Chondrocyte (in vitro differentiated cells): ENCODE results near the gene CHST3. TPM values are rescaled to one million over a fixed set of nuclear protein-coding genes. Genes with fewer than 3 reads are reported as not detected.

Source experiments
- DNase-seq: peaks from one replicate; pipeline ENCODE4 v3.0.0; 2021; ENCODE audit warnings: mixed read lengths, low spot score
- H3K27ac Mint-ChIP-seq: one replicate; pipeline ENCODE4 v1.8.0; 2021; ENCODE audit warnings: mild to moderate bottlenecking, moderate library complexity, mixed read lengths; ENCODE audit not compliant: unreplicated experiment
- H3K27me3 Mint-ChIP-seq: 2 replicates; pipeline ENCODE4 v1.8.0; 2021; ENCODE audit warnings: low read depth, mixed read lengths
- H3K36me3 Mint-ChIP-seq: 2 replicates; pipeline ENCODE4 v1.8.0; 2021; ENCODE audit warnings: low read depth, mixed read lengths
- H3K4me1 Mint-ChIP-seq: 2 replicates; pipeline ENCODE4 v1.8.0; 2021; ENCODE audit warnings: low read depth, mild to moderate bottlenecking, mixed read lengths
- H3K4me3 Mint-ChIP-seq: one replicate; pipeline ENCODE4 v1.8.0; 2021; ENCODE audit warnings: mild to moderate bottlenecking, moderate library complexity, mixed read lengths; ENCODE audit not compliant: unreplicated experiment
- H3K9me3 Mint-ChIP-seq: 2 replicates; pipeline ENCODE4 v1.8.0; 2021; ENCODE audit warnings: low read depth, mixed read lengths
- total RNA-seq: library from RNA; stranded (reverse); gene quantifications from 3 replicates; pipeline ENCODE4 v1.2.1, GENCODE V29; 2021
- TF ChIP-seq, protein P1 (sequence below): fragments of 200-600 bp; sonication (generic); IDR thresholded peaks from 2 replicates; pipeline ENCODE4 v1.5.0; 2021; ENCODE audit warnings: antibody characterized with exemption, mild to moderate bottlenecking, moderate library complexity

CHST3 gene
- total RNA-seq, 1 donor from 2014 or later: 63.2 TPM

DNA sequence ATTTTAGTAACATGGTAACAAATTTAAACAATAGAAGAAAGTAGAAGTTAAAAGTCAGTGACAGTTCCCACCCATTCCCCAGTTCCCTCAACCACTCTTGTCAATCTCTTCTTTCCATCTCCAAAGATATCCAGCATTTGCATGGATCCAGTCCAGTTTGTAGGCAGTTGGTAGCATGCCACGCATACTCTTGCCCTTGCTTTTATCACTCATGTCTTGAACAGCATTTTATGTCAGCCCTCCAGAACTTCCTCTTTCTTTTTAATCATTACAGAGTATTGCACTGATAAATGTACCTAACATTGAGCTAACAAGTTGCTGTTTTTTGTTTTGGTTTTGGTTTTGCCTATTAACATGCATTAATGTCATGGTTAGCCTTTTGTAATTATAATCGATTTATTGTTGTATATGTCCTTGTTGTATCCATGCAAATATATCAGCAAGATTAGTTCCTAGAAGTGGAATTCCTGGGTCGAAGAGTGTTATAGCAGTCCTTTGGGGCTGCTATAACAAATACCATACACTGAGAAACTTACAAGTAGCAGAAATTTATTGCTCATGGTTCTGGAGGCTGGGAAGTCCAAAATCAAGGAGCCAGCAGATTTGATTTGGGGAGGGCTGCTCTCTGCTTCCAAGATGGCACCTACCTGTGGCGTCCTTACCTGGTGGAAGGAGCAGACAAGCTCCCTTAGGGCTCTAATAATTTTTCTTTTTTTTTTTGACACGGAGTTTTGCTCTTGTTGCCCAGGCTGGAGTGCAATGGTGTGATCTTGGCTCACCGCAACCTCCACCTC lies 25.7 kb downstream of the CHST3 start:
- Mint-ChIP-seq H3K27ac (peak overlapping the region; percentile 38), H3K27me3 (no peaks in the 10 kb centered on the region), H3K4me3 (no peak overlapping the region), H3K4me1 (peaks cover 57% of the 10 kb centered on the region), H3K36me3 (peaks cover 7% of the 10 kb centered on the region), H3K9me3 (peaks cover 8% of the 10 kb centered on the region)
- no peak for DNase-seq
- TF ChIP-seq, protein P1, sequence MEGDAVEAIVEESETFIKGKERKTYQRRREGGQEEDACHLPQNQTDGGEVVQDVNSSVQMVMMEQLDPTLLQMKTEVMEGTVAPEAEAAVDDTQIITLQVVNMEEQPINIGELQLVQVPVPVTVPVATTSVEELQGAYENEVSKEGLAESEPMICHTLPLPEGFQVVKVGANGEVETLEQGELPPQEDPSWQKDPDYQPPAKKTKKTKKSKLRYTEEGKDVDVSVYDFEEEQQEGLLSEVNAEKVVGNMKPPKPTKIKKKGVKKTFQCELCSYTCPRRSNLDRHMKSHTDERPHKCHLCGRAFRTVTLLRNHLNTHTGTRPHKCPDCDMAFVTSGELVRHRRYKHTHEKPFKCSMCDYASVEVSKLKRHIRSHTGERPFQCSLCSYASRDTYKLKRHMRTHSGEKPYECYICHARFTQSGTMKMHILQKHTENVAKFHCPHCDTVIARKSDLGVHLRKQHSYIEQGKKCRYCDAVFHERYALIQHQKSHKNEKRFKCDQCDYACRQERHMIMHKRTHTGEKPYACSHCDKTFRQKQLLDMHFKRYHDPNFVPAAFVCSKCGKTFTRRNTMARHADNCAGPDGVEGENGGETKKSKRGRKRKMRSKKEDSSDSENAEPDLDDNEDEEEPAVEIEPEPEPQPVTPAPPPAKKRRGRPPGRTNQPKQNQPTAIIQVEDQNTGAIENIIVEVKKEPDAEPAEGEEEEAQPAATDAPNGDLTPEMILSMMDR: no peak

DNA sequence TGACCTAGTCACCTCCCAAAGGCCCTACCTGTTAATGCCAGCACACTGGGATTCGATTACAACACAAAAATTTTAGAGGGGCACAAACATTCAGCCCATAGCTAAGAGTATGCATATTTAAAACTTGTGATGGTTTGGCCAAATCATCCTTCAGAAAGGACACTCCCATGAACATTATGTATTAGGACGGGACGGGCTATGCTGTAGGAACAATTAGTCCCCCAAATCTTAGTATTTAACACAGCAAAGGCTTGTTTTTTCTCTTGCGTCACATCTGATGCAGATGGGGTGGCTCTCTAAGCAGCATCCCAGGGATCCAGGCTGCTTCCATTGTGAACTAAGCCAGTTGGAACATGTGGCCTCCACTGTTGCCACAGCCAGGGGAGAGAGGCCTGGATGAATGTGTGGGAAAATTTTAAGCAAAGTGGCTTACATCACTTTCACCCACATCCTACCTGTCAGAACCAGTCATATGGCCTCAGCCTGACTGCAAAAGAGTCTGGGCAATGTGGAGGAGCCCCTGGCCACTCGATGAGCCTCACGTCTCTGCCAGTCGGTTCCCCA lies 26.6 kb downstream of the CHST3 start:
- Mint-ChIP-seq H3K27ac (no peak overlapping the region), H3K4me1 (peaks cover 52% of the 10 kb centered on the region), H3K36me3 (peaks cover 7% of the 10 kb centered on the region), H3K9me3 (peaks cover 8% of the 10 kb centered on the region), H3K27me3 (no peaks in the 10 kb centered on the region), H3K4me3 (no peak overlapping the region)
- no peak for DNase-seq
- TF ChIP-seq, protein P1: no peak

DNA sequence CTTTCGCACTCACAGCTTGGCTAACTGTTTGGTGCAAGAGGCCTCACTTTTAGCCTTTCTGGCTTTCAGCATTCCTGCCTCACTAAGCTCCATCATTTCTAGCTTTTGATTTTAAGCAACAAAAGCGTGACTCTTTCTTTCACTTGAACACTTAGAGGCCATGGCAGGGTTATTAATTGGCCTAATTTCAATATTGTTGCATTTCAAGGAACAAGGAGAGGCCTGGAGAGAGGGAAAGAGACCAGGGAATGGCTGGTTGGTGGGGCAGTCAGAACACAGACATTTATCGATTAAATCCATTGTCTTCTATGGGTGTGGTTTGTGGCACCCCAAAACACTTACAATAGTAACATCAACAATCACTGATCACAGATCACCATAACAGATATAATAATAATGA lies 31.3 kb downstream of the CHST3 start:
- Mint-ChIP-seq H3K4me1 (peaks cover 68% of the 10 kb centered on the region), H3K27me3 (no peaks in the 10 kb centered on the region), H3K9me3 (no peaks in the 10 kb centered on the region), H3K4me3 (no peak overlapping the region), H3K36me3 (peaks cover 1% of the 10 kb centered on the region), H3K27ac (peak overlapping the region; percentile 73)
- no peak for DNase-seq
- TF ChIP-seq, protein P1: no peak

DNA sequence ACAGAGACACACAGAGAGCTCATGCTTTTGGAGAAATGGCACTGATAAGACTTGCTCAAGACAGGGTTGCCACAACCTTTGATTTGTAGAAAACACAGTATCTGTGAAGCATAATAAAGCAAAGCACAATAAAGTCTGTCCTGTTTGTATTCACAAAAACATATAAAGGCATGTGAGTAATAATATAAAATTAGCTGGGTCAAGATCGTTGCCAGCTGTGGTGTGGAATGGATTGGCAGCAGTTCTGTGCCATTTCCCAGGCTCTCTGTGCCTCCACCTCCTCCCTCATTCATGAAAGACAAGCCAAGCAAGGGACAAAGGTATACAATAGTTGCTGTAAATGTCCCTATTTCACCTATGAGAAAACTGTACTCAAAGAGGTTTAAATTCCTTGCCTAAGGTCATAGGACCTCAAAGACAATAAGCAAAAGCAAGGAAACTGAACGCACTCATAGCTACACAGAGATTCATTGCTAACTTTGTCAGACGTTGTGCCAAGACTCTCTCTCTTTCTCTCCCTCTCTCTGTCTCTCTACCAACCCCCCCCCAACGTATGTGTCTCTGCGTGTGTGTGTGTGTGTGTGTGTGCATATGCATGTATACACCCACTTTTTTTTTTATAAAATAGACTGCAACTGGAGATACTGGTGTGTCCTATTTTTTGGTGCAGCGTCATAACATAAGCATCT lies 31.8 kb downstream of the CHST3 start:
- H3K9me3 Mint-ChIP-seq: no peaks in the 10 kb centered on the region
- H3K36me3 Mint-ChIP-seq: peaks cover 1% of the 10 kb centered on the region
- H3K4me1 Mint-ChIP-seq: peaks cover 70% of the 10 kb centered on the region
- peak overlapping the region; percentile 73 for H3K27ac Mint-ChIP-seq
- no peaks in the 10 kb centered on the region for H3K27me3 Mint-ChIP-seq
- TF ChIP-seq, protein P1: no peak
- no peak overlapping the region for H3K4me3 Mint-ChIP-seq
- no peak for DNase-seq

DNA sequence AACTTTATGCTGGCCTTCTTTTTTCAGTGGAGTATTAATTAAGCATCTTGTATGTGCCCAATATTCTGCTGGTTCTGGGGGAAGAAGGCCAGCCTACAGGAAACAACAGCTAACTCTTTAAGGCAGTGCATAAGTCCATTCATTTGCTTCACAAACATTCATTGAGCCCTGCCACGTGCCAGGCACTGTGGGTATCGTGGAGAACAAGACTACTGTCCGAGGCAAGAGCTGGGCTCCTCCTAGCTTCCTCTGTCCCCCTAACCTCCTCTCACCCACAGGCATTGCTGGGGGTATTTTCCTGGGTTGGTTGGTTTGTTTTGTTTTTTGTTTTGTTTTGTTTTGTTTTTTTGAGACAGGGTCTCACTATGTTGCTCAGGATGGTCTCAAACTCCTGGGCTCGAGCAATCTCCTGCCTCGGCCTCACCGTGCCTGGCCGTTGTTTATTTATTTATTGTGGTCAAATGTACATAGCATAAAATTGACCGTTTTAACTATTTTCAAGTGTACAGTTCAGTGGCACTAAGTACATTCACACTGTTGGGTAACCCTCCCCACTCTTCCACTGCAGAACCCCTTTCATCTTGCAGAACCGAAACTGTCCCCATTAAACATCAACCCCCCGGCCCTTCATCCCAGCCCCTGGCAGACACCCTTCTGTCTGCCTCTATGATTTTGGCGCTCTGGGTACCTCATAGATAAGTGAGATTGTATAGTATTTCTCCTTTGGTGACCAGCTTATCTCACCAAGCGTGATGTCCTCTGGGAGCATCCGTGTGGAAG lies 32.6 kb downstream of the CHST3 start:
- TF ChIP-seq, protein P1: no peak
- DNase-seq: no peak
- Mint-ChIP-seq H3K4me1 (peaks cover 76% of the 10 kb centered on the region), H3K36me3 (peaks cover 1% of the 10 kb centered on the region), H3K4me3 (no peak overlapping the region), H3K27ac (peak overlapping the region; percentile 73), H3K27me3 (no peaks in the 10 kb centered on the region), H3K9me3 (no peaks in the 10 kb centered on the region)
